GM11168 (cell line): Measurements from ENCODE around the gene SDHAF2.

ENCODE experiments used
- in situ Hi-C: fragments of 300-500 bp; cut with MboI; formaldehyde crosslinking; loops from one replicate; pipeline ENCODE4 v1.12.0; 2022; ENCODE audit warnings: low sequenced_read_pairs; ENCODE audit not compliant: unreplicated experiment

The SDHAF2 gene

DNA sequence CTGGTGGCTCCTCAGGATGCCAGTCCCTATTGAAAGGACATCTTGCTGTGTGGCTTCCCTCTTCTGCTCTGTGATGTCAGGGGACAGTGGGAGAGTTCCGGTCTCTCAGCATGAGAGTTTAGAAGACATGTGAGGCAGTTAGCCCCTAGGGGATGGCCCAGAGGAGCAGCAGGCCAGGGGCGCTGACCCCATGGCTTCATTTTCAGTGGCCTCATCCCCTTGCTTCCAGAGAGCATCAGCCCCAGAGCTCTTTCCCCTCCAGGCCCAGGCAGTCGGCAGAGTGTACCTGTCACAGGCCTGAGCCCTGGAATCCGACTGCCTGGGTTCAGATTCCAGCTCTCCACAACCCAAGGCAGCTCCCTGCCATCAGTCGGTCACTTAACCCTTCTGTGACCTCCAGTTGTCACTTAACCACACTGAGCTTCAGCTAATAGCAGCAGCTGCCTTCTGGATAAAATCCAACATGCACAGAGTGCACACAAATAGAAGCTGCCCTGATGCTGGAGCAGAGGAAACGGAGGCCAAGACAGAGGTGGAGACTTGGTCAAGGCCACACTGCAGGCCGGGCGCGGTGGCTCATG is 64.5 kb downstream of the SDHAF2 start:
- in situ Hi-C loops, result no loop called here

DNA sequence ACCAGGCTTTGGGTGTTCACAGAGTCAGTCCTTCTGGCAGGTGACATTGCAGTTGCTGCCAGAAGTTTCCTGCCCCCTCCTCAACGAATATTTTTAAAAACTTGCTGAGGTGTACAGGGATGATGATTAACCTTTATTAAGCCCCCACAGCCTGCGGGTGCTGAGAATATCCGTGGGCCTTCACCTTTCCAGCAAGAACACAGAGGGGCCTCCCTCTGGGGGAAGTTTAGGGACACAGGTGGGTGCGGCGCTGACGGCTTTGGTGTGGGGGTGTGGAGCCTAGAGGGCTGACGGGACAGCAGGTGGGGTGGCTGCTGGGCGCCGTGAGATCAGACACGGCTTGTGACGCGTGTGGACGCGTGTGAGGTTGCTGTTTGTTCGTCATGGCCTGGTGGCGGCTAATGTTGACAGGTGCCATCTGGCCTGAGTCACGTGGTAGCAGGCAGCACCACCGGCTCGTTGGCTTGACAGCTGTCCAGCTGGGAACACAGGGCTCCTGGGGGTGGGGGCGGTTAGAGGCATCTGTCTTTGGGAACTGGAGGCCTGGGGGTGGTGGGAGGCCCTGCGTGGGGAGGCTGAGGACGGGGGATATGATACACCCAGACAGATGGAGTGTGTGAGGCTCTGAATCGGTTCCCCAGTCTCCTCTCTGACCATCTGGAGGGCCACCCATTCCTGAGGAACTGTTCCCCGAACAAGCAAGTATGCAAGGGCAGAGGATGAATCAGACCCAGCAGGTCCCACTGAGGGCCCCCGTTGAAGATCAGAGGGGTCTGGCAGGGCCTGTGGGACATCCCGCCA is 66.1 kb downstream of the SDHAF2 start:
- in situ Hi-C loops, result no loop called here
